Stimulated activated CD8-positive, alpha-beta memory T cell treated with anti-CD3 and anti-CD28 coated beads, Interleukin-15, amount 100 ng/mL, for 48 hours (primary cell): ENCODE results near the gene PTPN4.
"Not testable (repeated sequence)": the region's sequence is repeated elsewhere in the genome, so short reads cannot be mapped to it uniquely, and the experiment has no call there.

Experiments used
- DNase-seq, 2 donors: peaks; one replicate each; pipeline ENCODE4 v3.0.0-alpha.2; 2020; ENCODE audit warnings: low read depth in 2 of 2

PTPN4 gene

GRCh38 chr2:120016800-120017199 lies 257.1 kb downstream of the PTPN4 start:
- no peak for DNase-seq

GRCh38 chr2:120017201-120017600 lies 257.5 kb downstream of the PTPN4 start:
- DNase-seq: no peak

- DNase-seq: no peak
These were observed 258.8 kb downstream of the PTPN4 start for GRCh38 chr2:120018549-120018948.

- DNase-seq: no peak
These were observed 260.8 kb downstream of the PTPN4 start for GRCh38 chr2:120020554-120020953.

- not testable (repeated sequence) for DNase-seq
These were observed 262.8 kb downstream of the PTPN4 start for GRCh38 chr2:120022505-120022904.

- DNase-seq: no peak
These were observed 267.2 kb downstream of the PTPN4 start for GRCh38 chr2:120026890-120027289.

- no peak for DNase-seq
These were observed 269.1 kb downstream of the PTPN4 start for GRCh38 chr2:120028795-120029194.

GRCh38 chr2:120029672-120030640 lies 270.2 kb downstream of the PTPN4 start:
- no peak for DNase-seq

- no peak for DNase-seq
These were observed 272.6 kb downstream of the PTPN4 start for GRCh38 chr2:120032297-120032696.
